ENCODE measurements around the gene ANKRD13D.

The ANKRD13D gene

DNA sequence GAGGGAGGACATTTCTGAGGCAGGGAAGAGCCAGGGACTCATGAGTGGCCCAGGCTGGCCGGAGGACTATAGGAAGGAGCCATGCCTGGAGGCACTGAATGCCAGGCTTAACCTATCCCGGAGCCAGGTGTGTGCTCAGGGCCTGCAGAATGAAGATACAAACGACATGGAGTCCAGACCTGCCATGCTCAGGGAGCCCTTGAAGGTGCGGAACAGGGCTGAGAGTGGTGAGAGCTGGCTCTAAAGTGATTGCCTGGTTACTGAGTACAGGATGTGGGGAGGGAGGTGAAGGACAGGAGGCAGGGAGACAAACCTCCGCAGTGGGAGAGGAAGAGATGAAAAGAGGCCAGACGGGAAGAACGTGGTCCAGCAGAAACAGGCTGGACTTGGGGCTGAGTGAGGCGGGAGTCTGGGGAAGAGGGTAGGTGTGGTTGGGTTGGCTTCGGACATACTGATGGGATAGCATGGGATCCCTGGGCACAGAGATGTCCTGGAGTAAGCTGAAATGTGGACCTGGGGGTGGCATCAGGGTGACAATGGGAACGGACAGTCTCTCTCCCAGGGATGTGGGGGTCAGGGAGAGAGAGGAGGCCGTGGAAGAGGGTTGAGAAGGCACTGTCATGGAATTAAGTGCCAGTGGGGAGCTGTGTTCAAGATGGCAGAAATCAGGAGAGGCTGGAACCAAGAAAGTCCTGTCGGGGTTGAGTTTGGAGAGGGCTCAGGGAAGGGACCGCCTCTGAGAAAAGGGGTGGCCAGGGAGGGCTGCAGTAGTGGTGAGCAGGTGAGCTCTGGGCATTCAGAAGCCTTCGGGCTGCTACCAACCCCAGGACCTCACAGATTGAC, 1.5 kb upstream of the ANKRD13D start:
- DNase-seq = no peak

DNA sequence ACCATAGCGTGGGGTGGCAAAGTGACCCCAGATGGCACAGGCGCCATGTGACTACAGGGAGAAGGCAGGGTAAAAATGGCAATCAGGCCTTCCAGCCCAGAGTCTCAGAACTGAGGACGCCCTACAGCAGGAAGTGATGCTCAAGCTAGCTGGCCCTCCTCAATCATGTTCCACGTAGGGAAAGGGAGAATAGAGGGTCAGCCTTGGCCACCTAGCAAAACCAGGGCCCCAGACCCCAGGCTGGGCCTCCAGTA, 978 bp upstream of the ANKRD13D start:
- DNase-seq = no peak

DNA sequence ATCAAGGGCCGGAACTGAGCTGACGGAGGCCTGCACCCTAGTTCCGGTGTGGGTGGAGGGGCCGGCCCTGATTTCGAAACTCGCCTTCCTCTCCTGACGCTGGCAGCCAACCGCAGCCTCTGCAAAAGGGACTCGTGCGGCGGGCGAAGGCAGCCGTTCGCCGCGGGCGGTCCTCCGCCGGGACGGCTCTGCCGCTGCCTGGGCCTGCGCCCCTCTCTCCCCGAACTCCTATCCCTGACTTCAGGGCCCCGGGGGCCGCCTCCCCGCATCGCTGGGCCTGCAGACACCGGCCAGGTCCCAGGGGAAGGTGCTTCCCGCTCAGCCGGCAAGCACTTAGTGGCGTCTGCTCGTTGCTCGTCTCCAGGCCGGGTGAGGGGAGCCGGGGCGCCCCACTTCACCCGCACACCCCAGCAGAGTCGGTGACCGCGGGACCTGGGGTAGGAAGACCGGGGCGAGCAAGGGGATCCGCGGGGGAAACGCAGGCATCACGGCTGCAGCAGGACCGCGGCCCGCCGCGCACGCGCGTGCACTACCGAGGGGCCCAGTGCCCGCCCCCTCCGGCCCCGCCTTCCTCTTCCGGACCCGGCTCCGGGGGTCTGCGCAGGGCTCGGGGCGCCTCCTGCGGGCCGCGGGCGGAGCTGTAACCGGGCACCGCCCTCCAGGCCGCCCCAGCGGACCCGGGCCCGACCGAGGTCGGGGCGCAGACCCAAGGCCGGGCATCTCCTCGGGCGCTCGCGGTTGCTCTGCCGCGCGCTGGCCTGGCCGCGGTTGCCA, 464 bp upstream of the ANKRD13D start:
- peak; percentile 96 for DNase-seq

DNA sequence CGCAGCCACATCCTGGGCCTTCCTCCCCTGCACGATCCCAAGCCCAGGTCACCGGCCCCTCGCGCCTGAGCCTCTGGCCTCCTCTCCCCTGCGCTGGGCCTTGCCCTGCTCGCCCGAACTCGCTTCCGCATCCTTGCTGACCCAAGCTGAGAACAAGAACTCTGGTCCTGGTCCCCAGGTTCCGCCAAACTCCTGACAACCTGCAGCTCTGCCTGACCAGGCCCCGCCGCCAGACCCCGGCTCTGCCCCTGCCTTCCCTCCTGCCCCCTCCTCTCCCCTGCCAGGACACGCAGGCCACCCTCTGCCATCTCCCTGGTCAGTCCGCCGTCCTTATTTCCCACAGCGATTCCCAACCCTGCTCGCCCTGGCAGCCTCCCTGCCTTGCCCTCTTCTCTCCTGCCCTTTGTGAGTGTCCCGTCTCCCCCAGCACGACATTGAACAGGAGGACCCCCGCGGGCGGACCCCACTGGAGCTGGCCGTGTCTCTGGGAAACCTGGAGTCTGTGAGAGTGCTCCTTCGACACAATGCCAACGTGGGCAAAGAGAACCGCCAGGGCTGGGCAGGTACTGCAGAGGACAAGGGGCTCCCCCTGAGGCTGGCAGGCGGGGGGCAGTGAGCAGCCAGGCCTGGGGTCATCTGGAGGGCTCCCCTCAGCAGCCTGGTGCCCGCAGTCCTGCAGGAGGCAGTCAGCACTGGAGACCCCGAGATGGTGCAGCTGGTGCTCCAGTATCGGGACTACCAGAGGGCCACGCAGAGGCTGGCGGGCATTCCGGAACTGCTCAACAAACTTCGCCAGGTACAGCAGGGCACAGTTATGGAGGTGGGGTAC, 762 bp downstream of the ANKRD13D start:
- DNase-seq = no peak

DNA sequence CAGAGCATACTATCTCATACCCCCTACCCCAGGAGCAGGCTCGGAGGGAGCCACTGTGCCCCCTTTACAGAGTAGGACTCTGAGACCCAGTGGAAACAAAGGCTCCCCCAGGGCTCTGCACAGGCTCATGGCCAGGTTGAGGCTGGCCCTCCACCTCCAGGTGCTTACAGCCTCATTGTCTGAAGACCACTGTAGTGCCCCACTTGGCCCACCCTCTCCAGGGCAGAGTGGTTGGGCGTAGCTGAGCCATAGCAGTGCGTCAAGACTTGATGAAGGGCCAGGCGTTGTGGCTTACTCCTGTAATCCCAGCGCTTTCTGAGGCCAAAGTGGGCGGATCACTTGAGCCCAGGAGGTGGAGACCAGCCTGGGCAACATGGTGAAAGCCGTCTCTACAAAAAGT, 1.7 kb downstream of the ANKRD13D start:
- no peak for DNase-seq

DNA sequence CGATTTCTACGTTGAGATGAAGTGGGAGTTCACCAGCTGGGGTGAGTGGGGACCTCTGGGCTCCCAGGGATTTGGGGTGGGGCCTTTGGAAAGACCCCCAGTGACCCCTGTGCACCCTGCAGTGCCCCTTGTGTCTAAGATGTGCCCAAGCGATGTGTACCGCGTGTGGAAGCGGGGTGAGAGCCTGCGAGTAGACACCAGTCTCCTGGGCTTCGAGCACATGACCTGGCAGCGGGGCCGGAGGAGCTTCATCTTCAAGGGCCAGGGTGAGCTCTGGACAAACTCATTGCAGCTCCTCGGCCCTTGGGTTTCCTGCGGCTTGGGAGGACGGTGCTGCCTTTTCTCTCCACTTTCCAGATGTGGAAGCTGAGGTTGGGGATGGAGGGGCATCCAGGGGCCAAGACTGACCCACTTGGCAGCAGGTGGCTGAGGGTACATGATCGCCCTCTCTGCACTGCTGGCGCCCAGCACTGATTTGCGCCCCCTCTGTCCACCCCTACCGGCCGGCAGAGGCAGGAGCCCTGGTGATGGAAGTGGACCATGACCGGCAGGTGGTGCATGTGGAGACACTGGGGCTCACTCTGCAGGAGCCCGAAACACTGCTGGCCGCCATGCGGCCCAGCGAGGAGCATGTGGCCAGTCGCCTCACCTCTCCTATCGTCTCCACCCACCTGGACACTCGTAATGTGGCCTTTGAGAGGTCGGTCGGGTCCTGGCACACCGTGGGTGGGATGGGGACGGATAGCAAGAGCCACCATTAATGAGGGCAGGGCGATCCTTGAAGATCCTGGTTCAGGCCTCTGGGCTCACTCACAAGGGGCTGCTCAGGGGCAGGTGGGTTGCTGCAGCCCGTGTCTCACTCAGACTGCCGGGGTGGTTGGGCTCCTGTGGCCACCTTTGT, 2.6 kb downstream of the ANKRD13D start:
- no peak for DNase-seq

DNA sequence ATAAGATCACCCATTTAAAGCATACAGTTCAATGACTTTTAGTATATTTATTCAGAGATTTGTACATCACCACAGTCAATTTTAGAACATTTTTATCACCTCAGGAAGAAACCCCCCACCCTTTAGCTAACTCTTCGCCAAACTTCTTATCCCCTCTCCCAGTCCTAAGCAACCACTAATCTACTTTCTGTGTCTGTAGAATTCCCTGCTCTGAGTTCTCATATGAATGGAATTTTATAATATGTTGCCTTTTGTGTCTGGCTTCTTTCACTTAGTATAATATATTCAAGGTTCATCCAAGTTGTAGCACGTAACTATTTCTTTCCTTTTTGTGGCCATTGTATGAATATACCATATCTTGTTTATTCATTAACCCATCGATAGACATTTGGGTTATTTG, 3.6 kb downstream of the ANKRD13D start:
- DNase-seq = no peak

DNA sequence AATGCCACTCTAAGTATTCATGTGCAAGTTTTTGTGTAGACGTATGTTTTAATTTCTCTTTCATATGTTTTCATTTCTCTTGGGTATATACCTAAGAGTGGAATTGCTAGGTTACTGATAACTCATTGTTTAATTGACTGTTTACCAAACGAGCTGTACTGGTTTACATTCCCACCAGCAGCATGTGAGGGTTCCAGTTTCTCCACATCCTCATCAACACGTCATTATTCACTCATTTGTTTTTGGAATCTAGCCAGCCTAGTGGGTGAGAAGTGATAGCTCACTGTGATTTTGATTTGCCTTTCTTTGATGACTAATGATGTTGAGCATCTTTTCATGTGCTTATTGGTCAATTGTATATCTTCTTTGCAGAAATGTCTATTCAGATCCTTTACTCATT, 4.0 kb downstream of the ANKRD13D start:
- DNase-seq = no peak

DNA sequence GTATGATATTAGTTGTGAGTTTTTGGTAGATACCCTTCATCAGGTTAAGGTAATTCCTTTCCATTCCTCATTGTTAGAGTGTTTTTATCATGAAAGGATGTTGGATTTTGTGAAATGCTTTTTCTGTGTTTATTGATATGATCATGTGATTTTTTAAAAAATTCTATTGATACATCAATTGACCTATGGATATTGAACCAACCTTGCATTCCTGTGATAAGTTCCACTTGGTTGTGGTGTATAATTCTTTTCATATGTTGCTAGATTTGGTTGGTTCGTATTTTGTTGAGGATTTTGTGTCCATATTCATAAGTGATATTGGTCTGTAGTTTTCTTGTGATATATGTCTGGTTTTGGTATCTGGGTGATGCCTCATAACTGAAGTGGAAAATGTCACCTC, 6.7 kb downstream of the ANKRD13D start:
- peak; percentile 50 for DNase-seq

DNA sequence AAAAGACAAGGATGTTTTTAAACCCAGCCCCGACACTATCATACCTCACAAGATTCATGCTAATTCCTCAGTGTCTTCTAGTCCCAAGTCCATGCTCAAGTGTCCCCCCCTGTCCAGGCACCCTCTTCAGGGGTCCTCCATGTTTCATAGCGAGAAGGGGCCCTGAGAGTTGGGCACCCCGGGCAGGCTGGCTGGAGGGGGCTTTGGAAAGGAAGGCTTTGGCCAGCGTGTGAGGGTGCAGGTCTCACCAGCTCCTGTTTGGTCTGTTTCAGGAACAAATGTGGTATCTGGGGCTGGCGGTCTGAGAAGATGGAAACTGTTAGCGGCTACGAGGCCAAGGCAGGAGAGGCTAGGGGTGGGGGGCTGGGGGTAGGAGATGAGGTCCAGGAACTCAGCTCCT, 9.7 kb downstream of the ANKRD13D start:
- no peak for DNase-seq

DNA sequence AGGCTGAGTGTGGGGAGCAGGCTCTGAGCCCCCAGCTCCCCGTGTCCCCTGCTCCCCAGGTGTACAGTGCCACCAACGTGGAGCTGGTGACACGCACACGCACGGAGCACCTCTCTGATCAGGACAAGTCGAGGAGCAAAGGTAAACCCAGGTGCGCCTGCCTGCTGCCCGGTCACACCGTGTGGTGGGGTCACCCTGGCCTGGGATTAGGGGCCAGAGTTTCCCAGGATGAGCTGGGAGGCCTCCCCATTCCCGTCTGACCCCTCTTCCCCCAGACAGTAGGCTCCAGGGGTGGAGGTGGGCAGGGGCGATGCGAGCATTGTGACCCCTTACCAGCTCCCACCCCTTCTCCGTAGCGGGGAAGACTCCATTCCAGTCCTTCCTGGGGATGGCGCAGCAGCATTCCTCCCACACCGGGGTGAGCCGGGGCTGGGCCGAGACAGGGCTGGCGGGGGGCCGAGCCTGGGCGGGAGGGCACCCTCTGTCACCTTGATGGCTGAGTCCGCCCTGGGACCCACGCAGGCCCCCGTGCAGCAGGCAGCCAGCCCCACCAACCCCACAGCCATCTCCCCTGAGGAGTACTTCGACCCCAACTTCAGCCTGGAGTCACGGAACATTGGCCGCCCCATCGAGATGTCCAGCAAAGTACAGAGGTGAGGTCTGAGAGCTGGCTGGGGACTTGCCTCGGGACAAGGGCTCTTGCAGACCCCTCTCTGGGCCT, 10.5 kb downstream of the ANKRD13D start:
- no peak for DNase-seq

DNA sequence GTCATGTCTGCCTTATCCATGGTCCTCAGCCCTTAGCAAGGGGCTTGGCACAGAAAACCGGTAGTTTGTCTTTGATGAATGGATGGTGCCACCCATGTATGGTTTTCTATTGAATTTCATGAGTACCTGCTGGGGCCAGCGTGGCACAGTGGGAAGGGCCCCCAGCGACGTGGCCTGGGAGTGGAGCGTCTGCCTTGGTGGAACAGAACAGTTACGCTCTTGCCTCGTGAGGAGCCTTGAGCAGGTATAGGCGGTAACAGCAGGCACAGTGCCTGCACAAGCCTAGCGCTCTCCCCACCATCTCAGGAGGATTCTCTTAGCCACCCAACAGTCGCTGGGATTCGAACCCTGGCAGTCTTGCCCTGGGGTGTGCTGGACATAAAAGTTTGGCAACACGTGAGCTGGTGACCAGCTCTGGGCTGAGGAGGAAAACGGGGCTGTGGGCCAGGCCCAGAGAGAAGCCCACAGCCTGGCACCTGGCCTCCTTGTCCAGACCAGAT, 11.2 kb downstream of the ANKRD13D start:
- DNase-seq = no peak

DNA sequence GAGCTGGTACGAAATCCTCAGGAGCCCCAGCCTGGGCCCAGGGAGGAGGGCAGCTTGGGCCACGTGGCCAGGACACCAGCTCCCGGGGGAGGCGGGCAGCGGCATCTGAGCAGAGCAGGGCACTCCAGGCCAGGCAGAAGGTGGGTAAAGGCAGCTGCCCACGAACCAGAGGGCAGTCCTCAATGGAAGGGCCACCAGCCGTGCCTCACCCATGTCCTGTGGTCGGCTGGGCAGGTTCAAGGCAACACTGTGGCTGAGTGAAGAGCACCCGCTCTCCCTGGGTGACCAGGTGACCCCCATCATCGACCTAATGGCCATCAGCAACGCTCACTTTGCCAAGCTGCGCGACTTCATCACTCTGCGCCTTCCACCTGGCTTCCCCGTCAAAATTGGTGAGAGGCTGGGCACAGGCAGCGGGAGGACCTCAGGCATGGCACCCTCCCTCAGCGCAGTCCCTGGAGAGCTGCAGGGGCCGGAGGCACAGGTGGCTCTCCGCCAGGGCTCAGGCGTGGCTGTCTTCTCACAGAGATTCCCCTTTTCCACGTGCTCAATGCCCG, 11.7 kb downstream of the ANKRD13D start:
- DNase-seq = no peak

DNA sequence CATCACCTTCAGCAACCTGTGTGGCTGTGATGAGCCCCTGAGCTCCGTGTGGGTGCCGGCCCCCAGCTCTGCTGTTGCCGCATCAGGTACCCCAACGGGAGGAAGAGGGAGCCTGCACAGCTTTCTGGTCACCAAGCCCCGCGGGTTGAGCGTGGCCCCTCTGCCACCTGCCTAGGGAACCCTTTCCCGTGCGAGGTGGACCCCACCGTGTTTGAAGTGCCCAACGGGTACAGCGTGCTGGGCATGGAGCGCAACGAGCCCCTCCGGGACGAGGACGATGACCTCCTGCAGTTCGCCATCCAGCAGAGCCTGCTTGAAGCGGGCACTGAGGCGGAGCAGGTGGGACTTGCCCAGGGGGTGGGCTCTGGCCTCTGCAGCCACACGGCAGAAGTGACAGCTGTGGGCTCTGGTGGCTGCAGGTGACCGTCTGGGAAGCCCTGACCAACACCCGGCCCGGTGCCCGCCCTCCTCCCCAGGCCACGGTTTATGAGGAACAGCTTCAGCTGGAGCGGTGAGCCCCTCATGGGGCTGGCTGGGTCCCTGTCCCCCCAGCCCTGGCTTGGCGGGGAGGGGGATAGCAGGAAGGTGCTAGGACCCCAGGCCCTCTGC, 12.3 kb downstream of the ANKRD13D start:
- DNase-seq = peak; percentile 30

DNA sequence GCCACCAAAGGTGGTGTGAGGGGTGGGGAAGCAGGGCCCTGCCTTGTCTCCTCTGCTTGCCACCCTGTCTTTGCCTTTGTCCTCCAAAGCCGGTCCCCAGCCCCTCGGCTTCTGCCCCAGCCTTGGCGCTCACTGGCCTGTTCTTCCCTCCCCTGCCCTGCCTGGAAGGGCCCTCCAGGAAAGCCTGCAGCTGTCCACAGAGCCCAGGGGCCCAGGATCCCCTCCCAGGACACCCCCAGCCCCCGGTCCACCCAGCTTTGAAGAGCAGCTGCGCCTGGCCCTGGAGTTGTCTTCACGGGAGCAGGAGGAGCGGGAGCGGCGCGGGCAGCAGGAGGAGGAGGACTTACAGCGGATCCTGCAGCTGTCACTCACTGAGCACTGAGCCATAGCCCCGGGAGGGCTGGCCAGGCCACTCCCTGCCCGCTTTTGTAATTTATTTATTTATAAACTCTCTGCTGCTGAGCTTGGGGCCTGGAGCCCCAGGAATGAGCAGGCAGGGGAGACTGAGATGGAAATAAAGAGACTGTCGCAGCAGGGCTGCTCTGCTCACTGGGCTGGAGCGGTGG, 12.9 kb downstream of the ANKRD13D start:
- DNase-seq = peak; percentile 88

DNA sequence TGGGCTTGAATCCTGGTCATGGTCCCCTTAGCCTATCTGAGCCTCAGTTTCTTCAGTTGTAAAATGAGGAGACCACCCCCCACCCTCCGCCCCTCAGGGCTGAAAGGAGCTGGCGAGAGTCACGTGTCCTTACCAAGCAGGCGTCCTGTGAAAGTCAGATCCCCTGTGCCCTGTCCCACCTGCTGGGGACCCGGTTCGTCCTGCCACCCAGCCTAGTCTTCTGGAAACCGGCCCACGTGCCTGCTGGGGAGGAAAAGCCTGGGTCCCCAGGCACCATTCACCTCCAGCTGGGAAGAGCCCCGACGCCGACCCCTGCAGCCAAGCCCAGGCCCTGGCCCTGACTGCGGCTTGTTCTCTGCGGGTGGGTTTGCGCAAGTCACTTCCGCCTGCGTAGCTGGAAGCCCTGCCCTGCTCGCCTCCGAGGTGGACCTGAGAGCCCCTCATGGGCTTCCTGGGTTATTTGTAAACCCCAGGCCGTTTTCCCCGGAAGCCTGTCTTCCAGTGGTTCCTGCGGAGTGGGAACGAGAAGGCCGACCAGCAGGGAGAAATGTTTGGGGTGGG, 13.5 kb downstream of the ANKRD13D start:
- DNase-seq = peak; percentile 59

DNA sequence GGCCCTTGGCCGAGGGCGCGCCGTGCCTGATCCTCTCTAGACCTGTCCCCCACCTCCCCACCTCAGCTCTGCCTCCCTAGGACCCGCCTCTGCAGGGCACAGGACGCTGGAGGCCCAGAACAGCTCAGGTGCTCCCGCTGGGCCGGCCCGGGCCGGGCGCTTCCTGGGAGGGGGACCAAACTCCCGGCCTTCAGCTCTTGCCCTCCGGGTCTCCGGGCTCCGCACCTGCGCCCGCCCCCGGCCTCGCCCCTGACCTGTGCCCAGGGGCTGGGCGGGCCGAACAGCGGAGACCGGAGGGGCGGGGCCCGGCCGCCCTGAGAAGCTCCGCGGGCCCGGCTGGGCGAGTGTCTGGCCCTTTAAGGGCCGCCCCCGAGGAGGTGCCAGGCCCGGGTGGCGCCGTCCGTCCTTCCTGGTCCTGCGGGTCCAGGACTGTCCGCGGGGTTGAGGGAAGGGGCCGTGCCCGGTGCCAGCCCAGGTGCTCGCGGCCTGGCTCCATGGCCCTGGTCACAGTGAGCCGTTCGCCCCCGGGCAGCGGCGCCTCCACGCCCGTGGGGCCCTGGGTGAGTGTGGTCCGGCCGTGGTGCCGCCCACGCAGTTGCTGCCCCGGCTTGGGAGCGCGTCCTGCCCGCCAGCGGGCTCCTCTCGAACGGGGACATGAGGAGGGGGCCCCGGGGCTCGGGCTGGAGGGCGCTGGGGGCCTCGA, 14.2 kb downstream of the ANKRD13D start, which contains the start of gene SSH3:
TSS of gene SSH3 (plus strand) at position 399 of the 703 bp plus-strand sequence. CDS start at position 495, 96 bp downstream.
- DNase-seq = peak; percentile 73

DNA sequence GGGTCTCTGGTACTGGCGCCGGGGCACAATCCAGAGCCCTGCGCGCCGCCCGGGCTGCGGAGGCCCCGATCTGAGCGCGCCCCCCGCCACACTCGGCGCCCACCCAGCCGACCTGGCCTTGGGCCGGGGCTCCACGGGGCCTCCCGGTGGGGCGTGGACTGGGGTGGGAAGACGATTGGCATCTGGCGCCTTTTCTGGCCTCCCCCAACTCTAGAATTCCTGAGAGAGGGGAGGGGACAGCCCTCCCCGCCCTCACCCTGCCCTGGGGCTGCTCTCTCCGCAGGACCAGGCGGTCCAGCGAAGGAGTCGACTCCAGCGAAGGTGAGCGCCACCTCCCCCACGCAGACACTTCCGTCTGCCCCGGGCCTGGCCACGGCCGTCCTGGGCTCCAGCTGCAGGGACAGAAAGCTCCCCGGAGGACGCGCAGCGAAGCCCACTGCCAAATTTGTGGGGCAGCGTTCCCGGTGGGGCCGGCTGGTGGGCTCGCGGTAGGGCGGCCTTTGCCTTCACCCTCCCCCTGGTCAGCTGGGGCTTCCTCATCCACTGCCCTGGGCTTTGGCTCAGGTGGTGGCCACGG, 14.8 kb downstream of the ANKRD13D start:
- DNase-seq = peak; percentile 72
